ENCODE results near the gene OSGEP.

- TF ChIP-seq CTCF (IDR thresholded peaks at IDR 0.05) (no peak), POLR2A (IDR thresholded peaks at IDR 0.05) (no peak)
Measured at GRCh38 chr14:20417250-20418186, 37.1 kb downstream of the OSGEP start.
